Endothelial cell of umbilical vein (primary cell): Measurements from ENCODE around the gene PPME1. TPM values are rescaled to one million over a fixed set of nuclear protein-coding genes. Genes with fewer than 3 reads are reported as not detected.

Experiments
- BruUV-seq: library from RNA; stranded (reverse); fragments of 400-500 nt; replicated peaks from 2 replicates; lab custom pipeline; 2021; lab: Mats Ljungman, UMichigan
- CTCF ChIA-PET: fragments of 300-600, 350-600 bp; sonication (Branson Sonifier 250); formaldehyde crosslinking; loops from one replicate; lab custom pipeline; 2021; ENCODE audit warnings: antibody characterized with exemption, inconsistent platforms; lab: Charles Lee
- POLR2A ChIA-PET: fragments of 300-600, 350-600 bp; sonication (Branson Sonifier 250); formaldehyde crosslinking; loops from one replicate; lab custom pipeline; 2021; ENCODE audit warnings: antibody characterized with exemption, inconsistent platforms; lab: Charles Lee
- DNase-seq: peaks from one replicate; pipeline ENCODE4 v3.0.0-alpha.2; 2011; ENCODE audit warnings: low read depth, low spot score
- FAIRE-seq: peaks from 2 replicates; lab custom pipeline; 2011; peaks lifted over from hg19 to GRCh38; lab: Jason Lieb, UNC
- H2AFZ ChIP-seq: 2 replicates; pipeline ENCODE4 v1.6.0; 2012; ENCODE audit warnings: low read depth, low read length, control low read depth, inconsistent platforms
- H3K27ac ChIP-seq: 2 replicates; pipeline ENCODE4 v1.5.1; 2011; ENCODE audit warnings: low read depth, mild to moderate bottlenecking, control low read depth, low read length, moderate library complexity; ENCODE audit not compliant: insufficient read depth
- H3K27me3 ChIP-seq, 2 experiments: 2 replicates each; pipeline versions ENCODE4 v1.6.0 to v1.6.1; 2011; ENCODE audit warnings: low read length in 2 of 2, mixed read lengths in 1 of 2; ENCODE audit not compliant: control insufficient read depth in 2 of 2, insufficient read depth in 2 of 2
- H3K36me3 ChIP-seq, 2 experiments: 2 replicates in 1 of 2; 3 replicates in 1 of 2; pipeline ENCODE4 v1.5.1; 2011; ENCODE audit warnings: low read length in 2 of 2, mild to moderate bottlenecking in 1 of 2, moderate library complexity in 1 of 2; ENCODE audit not compliant: control insufficient read depth in 2 of 2, insufficient read depth in 2 of 2; ENCODE audit errors: extremely low read depth in 1 of 2
- H3K4me1 ChIP-seq: 3 replicates; pipeline ENCODE4 v1.5.1; 2011; ENCODE audit warnings: mild to moderate bottlenecking, low read length; ENCODE audit not compliant: control insufficient read depth, insufficient read depth; ENCODE audit errors: extremely low read depth
- H3K4me2 ChIP-seq: 2 replicates; pipeline ENCODE4 v1.6.1; 2011; ENCODE audit warnings: low read length, control low read depth, mixed read lengths; ENCODE audit not compliant: insufficient read depth
- H3K4me3 ChIP-seq, 3 experiments: fragments of 200-600 bp in 1 of 3; sonication (generic), shearing (Covaris generic) in 1 of 3; replicated peaks in 1 of 3; 2 replicates each; pipeline ENCODE4 v1.5.1; 2011 to 2016; ENCODE audit warnings: control low read depth in 3 of 3, low read length in 3 of 3, mild to moderate bottlenecking in 2 of 3, inconsistent platforms in 1 of 3, low read depth in 1 of 3, moderate library complexity in 1 of 3; ENCODE audit not compliant: insufficient read depth in 1 of 3
- H3K79me2 ChIP-seq: 2 replicates; pipeline ENCODE4 v1.6.0; 2012; ENCODE audit warnings: low read length, inconsistent platforms; ENCODE audit not compliant: control insufficient read depth, insufficient read depth
- H3K9ac ChIP-seq: replicated peaks from 2 replicates; pipeline ENCODE3; 2011; ENCODE audit warnings: low read length, control low read depth; ENCODE audit not compliant: insufficient read depth; ENCODE audit errors: extremely low read depth
- H3K9me1 ChIP-seq: replicated peaks from 3 replicates; pipeline ENCODE4 v1.6.0; 2011; ENCODE audit warnings: mild to moderate bottlenecking, low read length; ENCODE audit not compliant: control insufficient read depth, insufficient read depth; ENCODE audit errors: extremely low read depth
- H3K9me3 ChIP-seq: replicated peaks from 2 replicates; pipeline ENCODE4 v1.5.1; 2012; ENCODE audit warnings: low read length, inconsistent platforms; ENCODE audit not compliant: control insufficient read depth, insufficient read depth
- H4K20me1 ChIP-seq: replicated peaks from 2 replicates; pipeline ENCODE3; 2011; ENCODE audit warnings: mild to moderate bottlenecking, low read length; ENCODE audit not compliant: control insufficient read depth, insufficient read depth; ENCODE audit errors: extremely low read depth
- CTCF ChIP-seq, 2 donors: IDR thresholded peaks; 1 replicate in 1 of 2; 2 replicates in 1 of 2; pipeline ENCODE4 v1.5.1; 2011; ENCODE audit warnings: low read length in 2 of 2, mild to moderate bottlenecking in 2 of 2, moderate library complexity in 2 of 2, control low read depth in 1 of 2, inconsistent platforms in 1 of 2, low read depth in 1 of 2; ENCODE audit not compliant: insufficient read depth in 1 of 2; ENCODE audit errors: extremely low read depth in 1 of 2
- EZH2 ChIP-seq: IDR thresholded peaks from 2 replicates; pipeline ENCODE4 v1.6.1; 2012; ENCODE audit warnings: borderline replicate concordance, low read depth, mild to moderate bottlenecking, moderate library complexity, low read length, inconsistent platforms; ENCODE audit not compliant: severe bottlenecking
- FOS ChIP-seq: IDR thresholded peaks from 2 replicates; pipeline ENCODE4 v1.6.1; 2011; ENCODE audit warnings: mild to moderate bottlenecking, low read length, moderate library complexity, borderline replicate concordance; ENCODE audit not compliant: insufficient read depth
- GATA2 ChIP-seq: IDR thresholded peaks from 2 replicates; pipeline ENCODE4 v1.7.0; 2011; ENCODE audit warnings: low read depth, mild to moderate bottlenecking, moderate library complexity, mixed read lengths, low read length; ENCODE audit not compliant: insufficient read length, insufficient read depth
- JUN ChIP-seq: IDR thresholded peaks from 2 replicates; pipeline ENCODE4 v1.6.1; 2011; ENCODE audit warnings: borderline replicate concordance, low read depth; ENCODE audit not compliant: insufficient read length, insufficient read depth
- MYC ChIP-seq: IDR thresholded peaks from one replicate; pipeline ENCODE4 v1.6.1; 2011; ENCODE audit warnings: mild to moderate bottlenecking, low read depth, low read length
- POLR2A ChIP-seq: IDR thresholded peaks from 2 replicates; pipeline ENCODE4 v1.6.1; 2012; ENCODE audit warnings: low read depth, mild to moderate bottlenecking, control low read depth, low read length
- POLR2AphosphoS5 ChIP-seq: IDR thresholded peaks from 2 replicates; pipeline ENCODE4 v1.6.1; 2012; ENCODE audit warnings: low read depth, mild to moderate bottlenecking, control low read depth, low read length, moderate library complexity; ENCODE audit not compliant: insufficient read depth
- dilution Hi-C: fragments of 300-500 bp; cut with MboI; formaldehyde crosslinking; loops from one replicate; pipeline ENCODE4 v1.15.0; 2019; ENCODE audit warnings: low sequenced_read_pairs; ENCODE audit not compliant: extremely low pct_ligation_motif_present
- intact Hi-C: fragments of 100-400 bp; cut with micrococcal nuclease; formaldehyde crosslinking; loops from one replicate; pipeline ENCODE4 v1.10.0; 2022
- polyA plus RNA-seq, 4 experiments: library from polyadenylated mRNA; depleted of rRNA in 3 of 4; stranded (reverse) in 3 of 4; unstranded in 1 of 4; fragments of >200 nt; gene quantifications; 2 replicates each; pipeline versions ENCODE4 v1.2.1 to v1.2.3, GENCODE V29; 2011 to 2012; ENCODE audit warnings: missing spikeins in 1 of 4
- total RNA-seq: library from RNA; stranded (reverse); gene quantifications from 2 replicates; pipeline ENCODE4 v1.2.3, GENCODE V29; 2021
- TF ChIP-seq, protein P1 (sequence below): IDR thresholded peaks from 2 replicates; pipeline ENCODE4 v1.6.1; 2011; ENCODE audit not compliant: insufficient read depth, insufficient read length

The PPME1 gene
- total and polyA plus RNA-seq, 2 donors (not counting 3 experiments of a cell fraction or from before 2014, with no cell fraction given): 37.2 to 49.9 TPM

- H3K4me2 ChIP-seq: no peak overlapping the region
- peaks cover 7% of the 10 kb centered on the region for H3K4me1 ChIP-seq
- no peak overlapping the region for H3K27ac ChIP-seq
- no peak overlapping the region for H2AFZ ChIP-seq
- no peak overlapping the region for H3K9ac ChIP-seq
- ChIA-PET CTCF (no interaction called here), POLR2A (no interaction called here)
- H3K79me2 ChIP-seq: peaks cover 3% of the 10 kb centered on the region
- H3K9me1 ChIP-seq: no peaks in the 10 kb centered on the region
- dilution Hi-C loops (no loop called here), intact Hi-C loops (no loop called here)
- H4K20me1 ChIP-seq: peaks cover 4% of the 10 kb centered on the region
- no peaks in the 10 kb centered on the region for H3K9me3 ChIP-seq
- no peak for DNase-seq
- H3K4me3 ChIP-seq: no peak overlapping the region
- BruUV-seq: no TSS peak
- H3K27me3 ChIP-seq: no peaks in the 10 kb centered on the region
- H3K36me3 ChIP-seq: peaks cover 0 to 3% of the 10 kb centered on the region in 2 experiments
- TF ChIP-seq EZH2: no peak
- TF ChIP-seq, protein P1, sequence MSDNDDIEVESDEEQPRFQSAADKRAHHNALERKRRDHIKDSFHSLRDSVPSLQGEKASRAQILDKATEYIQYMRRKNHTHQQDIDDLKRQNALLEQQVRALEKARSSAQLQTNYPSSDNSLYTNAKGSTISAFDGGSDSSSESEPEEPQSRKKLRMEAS: no peak
- no peak for TF ChIP-seq FOS
- TF ChIP-seq JUN: no peak
- TF ChIP-seq GATA2: no peak
- no peak for TF ChIP-seq MYC
- no peak for TF ChIP-seq CTCF (IDR thresholded peaks at IDR 0.05; ENCODE audit: extremely low read depth in 1 of 2, insufficient read depth in 1 of 2, low read depth in 1 of 2, low read length in 2 of 2)
- TF ChIP-seq POLR2A: no peak
- no peak for TF ChIP-seq POLR2AphosphoS5
- FAIRE-seq: no peak
These were observed 17.9 kb upstream of the PPME1 start for GRCh38 chr11:74153224-74153623.
